Measurements from ENCODE around the gene ZKSCAN4.
A peak's percentile ranks its signal among the peaks of the same experiment; 100 is the strongest.

Gene ZKSCAN4

DNA sequence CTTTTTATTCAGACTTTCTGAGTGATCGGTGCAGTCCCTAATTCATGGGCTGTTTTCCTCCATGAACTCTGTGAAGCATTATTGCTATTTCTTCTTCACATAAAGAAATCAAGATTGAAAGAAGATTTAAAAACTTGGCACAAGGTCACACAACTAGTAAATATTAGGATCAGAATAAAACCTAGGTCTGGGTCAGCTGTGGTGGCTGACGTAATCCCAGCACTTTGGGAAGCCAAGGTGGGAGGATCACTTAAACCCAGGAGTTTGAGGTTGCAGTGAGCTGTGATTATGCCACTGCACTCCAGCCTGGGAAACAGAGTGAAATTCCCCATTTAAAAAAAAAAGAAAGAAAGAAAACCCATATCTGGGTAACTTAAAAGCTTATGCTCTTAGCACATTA lies 25.6 kb downstream of the ZKSCAN4 start:
- H3K27ac ChIP-seq, result no peak overlapping the region
- TF ChIP-seq, protein P1, sequence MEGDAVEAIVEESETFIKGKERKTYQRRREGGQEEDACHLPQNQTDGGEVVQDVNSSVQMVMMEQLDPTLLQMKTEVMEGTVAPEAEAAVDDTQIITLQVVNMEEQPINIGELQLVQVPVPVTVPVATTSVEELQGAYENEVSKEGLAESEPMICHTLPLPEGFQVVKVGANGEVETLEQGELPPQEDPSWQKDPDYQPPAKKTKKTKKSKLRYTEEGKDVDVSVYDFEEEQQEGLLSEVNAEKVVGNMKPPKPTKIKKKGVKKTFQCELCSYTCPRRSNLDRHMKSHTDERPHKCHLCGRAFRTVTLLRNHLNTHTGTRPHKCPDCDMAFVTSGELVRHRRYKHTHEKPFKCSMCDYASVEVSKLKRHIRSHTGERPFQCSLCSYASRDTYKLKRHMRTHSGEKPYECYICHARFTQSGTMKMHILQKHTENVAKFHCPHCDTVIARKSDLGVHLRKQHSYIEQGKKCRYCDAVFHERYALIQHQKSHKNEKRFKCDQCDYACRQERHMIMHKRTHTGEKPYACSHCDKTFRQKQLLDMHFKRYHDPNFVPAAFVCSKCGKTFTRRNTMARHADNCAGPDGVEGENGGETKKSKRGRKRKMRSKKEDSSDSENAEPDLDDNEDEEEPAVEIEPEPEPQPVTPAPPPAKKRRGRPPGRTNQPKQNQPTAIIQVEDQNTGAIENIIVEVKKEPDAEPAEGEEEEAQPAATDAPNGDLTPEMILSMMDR (conservative IDR thresholded peaks at IDR 0.05), result no peak

DNA sequence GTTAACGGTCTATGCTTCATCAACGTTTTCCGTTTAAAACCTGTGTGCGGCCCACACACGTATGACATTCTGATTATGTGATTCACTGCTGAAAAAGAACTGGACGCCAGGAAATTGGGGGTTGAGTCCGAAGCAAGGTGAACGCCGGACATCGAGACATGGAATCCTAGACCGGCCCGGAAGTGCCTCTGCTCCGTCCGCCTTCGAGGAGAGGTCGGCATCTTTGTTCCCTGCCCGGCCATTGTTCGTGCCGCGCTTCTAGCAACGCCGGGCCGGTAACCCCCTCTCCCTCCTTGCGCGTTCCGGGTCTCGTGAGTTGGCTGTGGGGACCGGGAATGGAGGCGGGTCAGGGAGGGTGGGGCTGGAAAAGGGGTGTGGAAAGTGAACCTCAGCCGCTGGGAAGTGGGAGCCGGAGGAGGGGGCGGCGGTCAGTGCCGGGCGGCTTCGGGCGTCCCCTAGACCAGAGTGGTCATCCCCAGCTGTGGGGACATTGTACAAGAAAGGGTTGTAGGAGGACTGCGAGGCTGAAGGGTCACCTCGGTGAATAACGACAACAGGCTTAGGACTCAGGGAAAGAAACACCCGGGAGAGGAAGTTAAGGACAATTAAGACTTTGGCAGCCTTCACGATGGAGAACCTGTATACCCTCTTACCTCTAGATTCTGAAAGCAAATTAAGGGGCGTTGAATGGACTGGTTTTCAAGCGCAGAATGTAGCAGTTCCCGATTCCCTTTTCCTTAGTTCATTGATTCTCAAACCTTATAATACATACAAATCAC lies 26.8 kb downstream of the ZKSCAN4 start, which contains the start of gene ZSCAN9:
Gene ZSCAN9 (plus strand): TSS at position 220 of the 779 bp plus-strand sequence. CDS start 1,810 bp downstream, outside the sequence.
- peak within 1 kb of the TSS; percentile 81 for H3K27ac ChIP-seq
- TF ChIP-seq, protein P1 (conservative IDR thresholded peaks at IDR 0.05), result no peak

DNA sequence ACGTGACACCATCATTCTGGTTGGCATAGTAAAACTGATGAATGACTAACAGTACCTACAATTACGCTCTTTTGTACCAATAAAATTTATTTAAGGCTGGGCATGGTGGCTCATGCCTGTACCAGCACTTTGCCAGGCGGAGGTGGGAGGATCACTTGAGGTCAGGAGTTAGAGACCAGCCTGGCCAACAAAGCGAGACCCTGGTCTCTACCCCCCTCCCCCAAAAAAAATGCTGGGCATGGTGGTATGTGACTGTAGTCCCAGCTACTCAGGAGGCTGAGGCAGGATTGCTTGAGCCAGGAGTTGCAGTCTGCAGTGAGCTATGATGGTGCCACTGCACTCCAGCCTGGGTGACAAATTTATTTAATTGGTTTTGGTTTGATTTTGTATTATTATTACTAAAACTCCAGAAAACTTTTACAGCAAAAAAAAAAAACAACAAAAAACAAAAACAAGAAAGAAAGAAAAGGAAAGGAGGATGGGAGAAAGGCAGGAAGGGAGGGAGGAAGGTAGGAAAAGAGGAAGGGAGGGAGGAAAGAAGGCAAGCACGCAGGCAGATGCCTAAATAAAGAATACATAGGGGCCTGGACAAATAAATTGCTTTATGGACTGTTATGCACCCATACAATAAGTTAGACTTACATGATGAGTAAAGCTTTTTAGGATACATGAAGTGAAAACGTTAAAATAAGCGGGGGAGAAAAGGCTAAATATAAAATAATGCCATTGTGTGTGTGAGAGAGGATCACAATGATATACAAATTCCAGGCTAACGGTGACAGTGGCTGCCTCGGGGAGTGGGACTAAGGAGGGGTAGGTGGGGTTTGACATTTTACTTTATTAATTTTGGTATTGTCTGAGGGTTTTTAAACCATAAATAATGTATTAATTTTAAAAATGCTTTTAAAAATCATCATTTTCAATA lies 27.7 kb downstream of the ZKSCAN4 start:
- H3K27ac ChIP-seq, result peak overlapping the region; percentile 81
- TF ChIP-seq, protein P1 (conservative IDR thresholded peaks at IDR 0.05), result no peak

DNA sequence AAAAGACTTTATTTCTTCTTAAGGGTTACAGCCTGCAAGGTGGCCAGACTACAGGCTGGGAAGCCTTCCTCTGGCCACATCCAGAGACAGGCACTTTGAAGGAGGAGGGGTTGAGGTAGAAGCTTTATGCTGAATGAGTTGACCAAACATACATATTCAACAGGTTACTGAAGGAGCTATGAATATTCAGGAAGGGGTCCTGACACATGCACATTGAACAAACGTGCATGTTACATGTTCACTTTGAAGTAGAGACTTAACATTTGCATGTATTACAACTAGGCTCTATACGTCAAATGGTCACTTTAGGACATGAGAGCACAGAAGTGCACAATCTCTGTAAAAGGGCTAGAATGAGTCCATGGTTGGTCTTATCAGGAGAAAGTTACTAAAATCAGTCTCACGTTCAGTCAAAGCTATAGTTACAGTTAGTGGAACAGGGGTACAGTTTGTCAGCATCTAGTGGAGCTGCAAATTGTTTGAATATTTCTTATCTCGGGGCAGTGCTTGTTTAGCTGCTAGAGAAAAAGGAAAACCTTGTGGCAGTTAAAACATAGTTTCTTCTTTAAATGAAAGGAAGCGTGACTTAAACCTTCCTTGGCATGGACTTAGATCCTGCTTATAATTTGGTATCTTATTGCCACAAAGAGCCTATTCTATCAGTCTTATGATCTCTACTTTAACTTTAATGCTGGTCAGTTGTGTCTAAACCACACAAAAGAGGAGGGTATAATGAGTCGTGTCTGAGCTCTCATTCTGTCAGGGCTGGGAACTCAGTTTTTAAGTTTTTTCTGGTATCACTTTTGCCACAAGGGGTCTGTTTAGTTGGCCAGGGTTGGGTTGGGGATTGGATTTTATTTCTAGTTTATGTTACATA lies 31.6 kb downstream of the ZKSCAN4 start:
- H3K27ac ChIP-seq, result no peak overlapping the region
- TF ChIP-seq, protein P1 (conservative IDR thresholded peaks at IDR 0.05), result no peak

DNA sequence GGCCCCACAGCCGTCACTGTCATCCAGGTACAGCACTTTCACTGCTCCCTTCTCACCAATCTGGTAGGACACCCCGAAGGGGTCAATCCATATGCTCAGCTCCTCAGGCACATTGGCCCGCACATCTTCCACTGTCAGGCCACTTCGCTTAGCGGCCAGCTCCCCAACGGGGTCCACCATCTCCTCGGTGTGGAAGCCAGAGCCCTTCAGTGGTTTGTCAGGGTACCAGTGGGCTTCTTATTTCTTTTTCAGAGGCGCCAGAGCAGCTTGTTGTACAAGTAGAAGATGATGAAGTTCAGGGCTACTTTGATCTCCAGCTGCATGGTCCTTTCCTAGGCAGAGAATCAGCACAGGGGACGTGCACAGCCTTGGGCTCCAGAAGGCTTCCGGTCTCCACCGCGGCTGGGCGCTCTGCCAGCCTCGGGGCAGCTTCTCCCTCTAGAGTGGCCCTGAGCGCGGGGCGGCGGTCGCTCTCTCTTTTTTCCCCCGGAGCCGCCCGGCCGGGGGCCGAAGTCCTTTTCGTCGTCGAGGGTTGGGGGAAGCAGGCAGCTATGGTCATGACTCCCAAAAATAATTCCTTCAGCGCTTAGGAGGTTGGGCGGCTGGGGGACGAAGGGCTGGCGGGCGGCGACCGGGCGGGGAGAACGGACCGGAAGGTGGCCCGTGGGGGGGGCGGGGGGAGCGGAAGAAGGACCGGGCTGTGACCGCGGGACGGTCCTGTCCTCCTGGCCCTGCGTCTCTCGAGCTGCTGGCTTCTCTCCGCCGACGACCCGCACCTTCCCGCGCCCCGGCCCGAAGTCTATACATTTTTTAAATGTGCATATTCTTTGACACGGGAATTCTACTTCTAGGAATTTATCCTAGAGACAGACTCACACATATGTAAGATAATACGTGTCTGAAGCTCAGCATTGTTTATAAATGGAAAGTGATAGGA lies 33.5 kb downstream of the ZKSCAN4 start:
- peak overlapping the region; percentile 80 for H3K27ac ChIP-seq
- TF ChIP-seq, protein P1 (conservative IDR thresholded peaks at IDR 0.05), result no peak

DNA sequence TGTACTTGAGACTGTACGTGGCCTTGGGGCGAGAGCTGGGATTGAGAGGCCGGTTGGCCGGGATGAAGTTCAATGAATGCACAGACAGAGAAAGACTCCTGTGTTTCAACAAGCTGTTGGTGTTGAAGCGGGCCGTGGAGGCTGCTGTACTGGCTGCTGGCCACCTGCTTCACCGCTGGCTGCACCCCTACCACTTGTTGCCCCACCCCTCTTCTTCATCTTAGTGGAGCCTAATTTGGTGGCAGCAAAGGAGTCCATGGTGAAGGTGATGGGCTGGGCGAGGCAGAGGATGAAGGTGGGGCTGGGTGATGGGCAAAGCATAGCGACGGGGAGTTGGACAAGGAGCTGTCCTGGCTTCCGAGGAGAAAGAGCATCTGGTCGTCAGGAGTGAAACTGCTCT lies 34.2 kb downstream of the ZKSCAN4 start:
- TF ChIP-seq, protein P1 (conservative IDR thresholded peaks at IDR 0.05), result no peak
- peak overlapping the region; percentile 80; the same call in 1 of the 2 replicates for H3K27ac ChIP-seq

All from VCaP (cell line).